ENCODE results near the gene ZPBP2. TPM values are rescaled to one million over a fixed set of nuclear protein-coding genes. Genes with fewer than 3 reads are reported as not detected.

Gene ZPBP2
- total and polyA plus RNA-seq, 2 of the 13 experiments (the other 11 are each of a cell fraction or from before 2014, with no cell fraction given) = not detected

GRCh38 chr17:39922006-39922405, 54.0 kb downstream of the ZPBP2 start (continued):
- TF ChIP-seq, protein P1, sequence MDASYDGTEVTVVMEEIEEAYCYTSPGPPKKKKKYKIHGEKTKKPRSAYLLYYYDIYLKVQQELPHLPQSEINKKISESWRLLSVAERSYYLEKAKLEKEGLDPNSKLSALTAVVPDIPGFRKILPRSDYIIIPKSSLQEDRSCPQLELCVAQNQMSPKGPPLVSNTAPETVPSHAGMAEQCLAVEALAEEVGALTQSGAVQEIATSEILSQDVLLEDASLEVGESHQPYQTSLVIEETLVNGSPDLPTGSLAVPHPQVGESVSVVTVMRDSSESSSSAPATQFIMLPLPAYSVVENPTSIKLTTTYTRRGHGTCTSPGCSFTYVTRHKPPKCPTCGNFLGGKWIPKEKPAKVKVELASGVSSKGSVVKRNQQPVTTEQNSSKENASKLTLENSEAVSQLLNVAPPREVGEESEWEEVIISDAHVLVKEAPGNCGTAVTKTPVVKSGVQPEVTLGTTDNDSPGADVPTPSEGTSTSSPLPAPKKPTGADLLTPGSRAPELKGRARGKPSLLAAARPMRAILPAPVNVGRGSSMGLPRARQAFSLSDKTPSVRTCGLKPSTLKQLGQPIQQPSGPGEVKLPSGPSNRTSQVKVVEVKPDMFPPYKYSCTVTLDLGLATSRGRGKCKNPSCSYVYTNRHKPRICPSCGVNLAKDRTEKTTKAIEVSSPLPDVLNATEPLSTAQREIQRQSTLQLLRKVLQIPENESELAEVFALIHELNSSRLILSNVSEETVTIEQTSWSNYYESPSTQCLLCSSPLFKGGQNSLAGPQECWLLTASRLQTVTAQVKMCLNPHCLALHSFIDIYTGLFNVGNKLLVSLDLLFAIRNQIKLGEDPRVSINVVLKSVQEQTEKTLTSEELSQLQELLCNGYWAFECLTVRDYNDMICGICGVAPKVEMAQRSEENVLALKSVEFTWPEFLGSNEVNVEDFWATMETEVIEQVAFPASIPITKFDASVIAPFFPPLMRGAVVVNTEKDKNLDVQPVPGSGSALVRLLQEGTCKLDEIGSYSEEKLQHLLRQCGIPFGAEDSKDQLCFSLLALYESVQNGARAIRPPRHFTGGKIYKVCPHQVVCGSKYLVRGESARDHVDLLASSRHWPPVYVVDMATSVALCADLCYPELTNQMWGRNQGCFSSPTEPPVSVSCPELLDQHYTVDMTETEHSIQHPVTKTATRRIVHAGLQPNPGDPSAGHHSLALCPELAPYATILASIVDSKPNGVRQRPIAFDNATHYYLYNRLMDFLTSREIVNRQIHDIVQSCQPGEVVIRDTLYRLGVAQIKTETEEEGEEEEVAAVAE (CRISPR knock-in tag; IDR thresholded peaks at IDR 0.05; ENCODE audit: borderline replicate concordance) = no peak
- TF ChIP-seq HOXA5 (CRISPR knock-in tag; IDR thresholded peaks at IDR 0.05) (no peak), ZNF501 (CRISPR knock-in tag; IDR thresholded peaks at IDR 0.05) (peak; percentile 59), MED1 (CRISPR knock-in tag; IDR thresholded peaks at IDR 0.05) (peak; percentile 33; the same call in 1 of the 2 replicates), PPARG (CRISPR knock-in tag; conservative IDR thresholded peaks at IDR 0.05) (no peak), HNF4G (IDR thresholded peaks at IDR 0.05; ENCODE audit: borderline replicate concordance, low read depth, low read length) (peak; percentile 49; the same call in 1 of the 2 replicates), HNF4G (CRISPR knock-in tag; IDR thresholded peaks at IDR 0.05; ENCODE audit: borderline replicate concordance, low read depth) (no peak), ZNF781 (CRISPR knock-in tag; IDR thresholded peaks at IDR 0.05; ENCODE audit: borderline replicate concordance, not compliant biosample characterization) (no peak), ZNF570 (CRISPR knock-in tag; IDR thresholded peaks at IDR 0.05; ENCODE audit: borderline replicate concordance) (no peak), ZMAT5 (CRISPR knock-in tag; IDR thresholded peaks at IDR 0.05; ENCODE audit: borderline replicate concordance, low read depth) (no peak)
- TF ChIP-seq, protein P2, sequence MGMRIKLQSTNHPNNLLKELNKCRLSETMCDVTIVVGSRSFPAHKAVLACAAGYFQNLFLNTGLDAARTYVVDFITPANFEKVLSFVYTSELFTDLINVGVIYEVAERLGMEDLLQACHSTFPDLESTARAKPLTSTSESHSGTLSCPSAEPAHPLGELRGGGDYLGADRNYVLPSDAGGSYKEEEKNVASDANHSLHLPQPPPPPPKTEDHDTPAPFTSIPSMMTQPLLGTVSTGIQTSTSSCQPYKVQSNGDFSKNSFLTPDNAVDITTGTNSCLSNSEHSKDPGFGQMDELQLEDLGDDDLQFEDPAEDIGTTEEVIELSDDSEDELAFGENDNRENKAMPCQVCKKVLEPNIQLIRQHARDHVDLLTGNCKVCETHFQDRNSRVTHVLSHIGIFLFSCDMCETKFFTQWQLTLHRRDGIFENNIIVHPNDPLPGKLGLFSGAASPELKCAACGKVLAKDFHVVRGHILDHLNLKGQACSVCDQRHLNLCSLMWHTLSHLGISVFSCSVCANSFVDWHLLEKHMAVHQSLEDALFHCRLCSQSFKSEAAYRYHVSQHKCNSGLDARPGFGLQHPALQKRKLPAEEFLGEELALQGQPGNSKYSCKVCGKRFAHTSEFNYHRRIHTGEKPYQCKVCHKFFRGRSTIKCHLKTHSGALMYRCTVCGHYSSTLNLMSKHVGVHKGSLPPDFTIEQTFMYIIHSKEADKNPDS (CRISPR knock-in tag; IDR thresholded peaks at IDR 0.05) = no peak
- TF ChIP-seq, protein P3, sequence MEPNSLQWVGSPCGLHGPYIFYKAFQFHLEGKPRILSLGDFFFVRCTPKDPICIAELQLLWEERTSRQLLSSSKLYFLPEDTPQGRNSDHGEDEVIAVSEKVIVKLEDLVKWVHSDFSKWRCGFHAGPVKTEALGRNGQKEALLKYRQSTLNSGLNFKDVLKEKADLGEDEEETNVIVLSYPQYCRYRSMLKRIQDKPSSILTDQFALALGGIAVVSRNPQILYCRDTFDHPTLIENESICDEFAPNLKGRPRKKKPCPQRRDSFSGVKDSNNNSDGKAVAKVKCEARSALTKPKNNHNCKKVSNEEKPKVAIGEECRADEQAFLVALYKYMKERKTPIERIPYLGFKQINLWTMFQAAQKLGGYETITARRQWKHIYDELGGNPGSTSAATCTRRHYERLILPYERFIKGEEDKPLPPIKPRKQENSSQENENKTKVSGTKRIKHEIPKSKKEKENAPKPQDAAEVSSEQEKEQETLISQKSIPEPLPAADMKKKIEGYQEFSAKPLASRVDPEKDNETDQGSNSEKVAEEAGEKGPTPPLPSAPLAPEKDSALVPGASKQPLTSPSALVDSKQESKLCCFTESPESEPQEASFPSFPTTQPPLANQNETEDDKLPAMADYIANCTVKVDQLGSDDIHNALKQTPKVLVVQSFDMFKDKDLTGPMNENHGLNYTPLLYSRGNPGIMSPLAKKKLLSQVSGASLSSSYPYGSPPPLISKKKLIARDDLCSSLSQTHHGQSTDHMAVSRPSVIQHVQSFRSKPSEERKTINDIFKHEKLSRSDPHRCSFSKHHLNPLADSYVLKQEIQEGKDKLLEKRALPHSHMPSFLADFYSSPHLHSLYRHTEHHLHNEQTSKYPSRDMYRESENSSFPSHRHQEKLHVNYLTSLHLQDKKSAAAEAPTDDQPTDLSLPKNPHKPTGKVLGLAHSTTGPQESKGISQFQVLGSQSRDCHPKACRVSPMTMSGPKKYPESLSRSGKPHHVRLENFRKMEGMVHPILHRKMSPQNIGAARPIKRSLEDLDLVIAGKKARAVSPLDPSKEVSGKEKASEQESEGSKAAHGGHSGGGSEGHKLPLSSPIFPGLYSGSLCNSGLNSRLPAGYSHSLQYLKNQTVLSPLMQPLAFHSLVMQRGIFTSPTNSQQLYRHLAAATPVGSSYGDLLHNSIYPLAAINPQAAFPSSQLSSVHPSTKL (CRISPR knock-in tag; IDR thresholded peaks at IDR 0.05) = no peak
- TF ChIP-seq, protein P4, sequence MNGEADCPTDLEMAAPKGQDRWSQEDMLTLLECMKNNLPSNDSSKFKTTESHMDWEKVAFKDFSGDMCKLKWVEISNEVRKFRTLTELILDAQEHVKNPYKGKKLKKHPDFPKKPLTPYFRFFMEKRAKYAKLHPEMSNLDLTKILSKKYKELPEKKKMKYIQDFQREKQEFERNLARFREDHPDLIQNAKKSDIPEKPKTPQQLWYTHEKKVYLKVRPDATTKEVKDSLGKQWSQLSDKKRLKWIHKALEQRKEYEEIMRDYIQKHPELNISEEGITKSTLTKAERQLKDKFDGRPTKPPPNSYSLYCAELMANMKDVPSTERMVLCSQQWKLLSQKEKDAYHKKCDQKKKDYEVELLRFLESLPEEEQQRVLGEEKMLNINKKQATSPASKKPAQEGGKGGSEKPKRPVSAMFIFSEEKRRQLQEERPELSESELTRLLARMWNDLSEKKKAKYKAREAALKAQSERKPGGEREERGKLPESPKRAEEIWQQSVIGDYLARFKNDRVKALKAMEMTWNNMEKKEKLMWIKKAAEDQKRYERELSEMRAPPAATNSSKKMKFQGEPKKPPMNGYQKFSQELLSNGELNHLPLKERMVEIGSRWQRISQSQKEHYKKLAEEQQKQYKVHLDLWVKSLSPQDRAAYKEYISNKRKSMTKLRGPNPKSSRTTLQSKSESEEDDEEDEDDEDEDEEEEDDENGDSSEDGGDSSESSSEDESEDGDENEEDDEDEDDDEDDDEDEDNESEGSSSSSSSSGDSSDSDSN (CRISPR knock-in tag; IDR thresholded peaks at IDR 0.05) = 0 out of 2 replicates have a peak, but pooled peaks have one; percentile 16
